Smooth muscle cell (in vitro differentiated cells): ENCODE measurements around the gene FAM13A. TPM values are rescaled to one million over a fixed set of nuclear protein-coding genes. Genes with fewer than 3 reads are reported as not detected.

Experiments
- DNase-seq: peaks from one replicate; lab custom pipeline; 2025; ENCODE audit not compliant: unreplicated experiment; lab: John Stamatoyannopoulos, UW
- H2AFZ ChIP-seq: fragments of 200-600 bp; sonication (generic); 2 replicates; pipeline ENCODE4 v1.6.0; 2016; ENCODE audit warnings: antibody characterized with exemption, low read depth, mild to moderate bottlenecking
- H3F3A ChIP-seq: fragments of 200-600 bp; sonication (generic); 2 replicates; pipeline ENCODE4 v1.6.0; 2017; ENCODE audit warnings: antibody characterized with exemption, low read depth
- H3K27ac ChIP-seq: fragments of 200-600 bp; sonication (generic); 2 replicates; pipeline ENCODE4 v1.5.1; 2016; ENCODE audit warnings: low read depth, mild to moderate bottlenecking
- H3K27me3 ChIP-seq: fragments of 200-600 bp; sonication (generic); 2 replicates; pipeline ENCODE4 v1.6.1; 2016; ENCODE audit warnings: low read depth, mild to moderate bottlenecking
- H3K36me3 ChIP-seq: fragments of 200-600 bp; sonication (generic); 2 replicates; pipeline ENCODE4 v1.5.1; 2016; ENCODE audit warnings: low read depth
- H3K4me1 ChIP-seq: fragments of 200-600 bp; sonication (generic); 2 replicates; pipeline ENCODE4 v1.5.1; 2016; ENCODE audit warnings: low read depth
- H3K4me2 ChIP-seq: fragments of 200-600 bp; sonication (generic); 2 replicates; pipeline ENCODE4 v1.6.0; 2016; ENCODE audit warnings: mild to moderate bottlenecking
- H3K4me3 ChIP-seq: fragments of 200-600 bp; sonication (generic); 2 replicates; pipeline ENCODE4 v1.5.1; 2016; ENCODE audit warnings: mild to moderate bottlenecking
- H3K79me2 ChIP-seq: fragments of 200-600 bp; sonication (generic); 2 replicates; pipeline ENCODE4 v1.6.0; 2016; ENCODE audit warnings: low read depth, mild to moderate bottlenecking
- H3K9ac ChIP-seq: fragments of 200-600 bp; sonication (generic); 2 replicates; pipeline ENCODE4 v1.6.0; 2016; ENCODE audit warnings: low read depth
- H3K9me3 ChIP-seq: fragments of 200-600 bp; sonication (generic); replicated peaks from 2 replicates; pipeline ENCODE4 v1.5.1; 2016; ENCODE audit warnings: low read depth
- H4K20me1 ChIP-seq: fragments of 200-600 bp; sonication (generic); 2 replicates; pipeline ENCODE4 v1.6.0; 2016; ENCODE audit warnings: low read depth
- WGBS: methylation state at CpG from one replicate; pipeline ENCODE4 v1.1.7; 2016; ENCODE audit warnings: low lambda C conversion rate; 5-methylcytosine and 5-hydroxymethylcytosine counted together
- polyA plus RNA-seq: library from polyadenylated mRNA; unstranded; fragments of >200 nt; fragmentation: Nextera tagmentation; extraction: Ambion mirVana; gene quantifications from 2 replicates; pipeline ENCODE4 v1.2.1, GENCODE V29; 2016
- total RNA-seq: library from RNA; depleted of rRNA; stranded (reverse); fragments of >200 nt; gene quantifications from 2 replicates; pipeline ENCODE4 v1.2.3, GENCODE V29; 2014
- TF ChIP-seq, protein P1 (sequence below): fragments of 200-600 bp; sonication (generic); IDR thresholded peaks from 2 replicates; pipeline ENCODE4 v1.5.1; 2017; ENCODE audit warnings: borderline replicate concordance, mild to moderate bottlenecking, antibody characterized with exemption; ENCODE audit not compliant: insufficient read depth, poor library complexity, severe bottlenecking

Gene FAM13A
- total and polyA plus RNA-seq, 2 experiments from 2014 or later: 14.6 to 39.9 TPM

DNA sequence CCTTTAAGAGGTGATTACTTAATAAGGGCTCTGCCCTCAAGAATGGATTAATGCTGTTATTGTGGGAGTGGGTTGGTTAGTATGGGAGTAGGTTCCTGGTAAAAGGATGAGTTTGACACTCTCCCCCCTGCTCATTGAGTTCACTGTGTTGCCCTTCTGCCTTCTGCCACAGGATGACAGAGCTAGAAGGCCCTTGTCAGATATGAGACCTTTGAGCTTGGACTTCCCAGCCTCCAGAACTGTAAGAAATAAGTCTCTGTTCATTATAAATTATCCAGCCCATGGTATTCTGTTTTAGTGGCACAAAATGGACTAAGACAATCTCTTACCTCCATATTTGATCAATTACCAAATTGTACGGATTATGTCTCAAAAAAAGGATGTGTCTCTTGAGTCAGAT, 245.1 kb downstream of the FAM13A start:
- H3K27me3 ChIP-seq: no peaks in the 10 kb centered on the region
- H3K9me3 ChIP-seq: no peaks in the 10 kb centered on the region
- no peaks in the 10 kb centered on the region for H3K4me1 ChIP-seq
- H3K4me2 ChIP-seq: no peak overlapping the region
- H3K27ac ChIP-seq: no peak overlapping the region
- H4K20me1 ChIP-seq: peaks cover 85% of the 10 kb centered on the region
- no peaks in the 10 kb centered on the region for H3F3A ChIP-seq
- WGBS: 97% methylated on average over 1 of the region's 1 CpG
- DNase-seq: no peak
- TF ChIP-seq, protein P1, sequence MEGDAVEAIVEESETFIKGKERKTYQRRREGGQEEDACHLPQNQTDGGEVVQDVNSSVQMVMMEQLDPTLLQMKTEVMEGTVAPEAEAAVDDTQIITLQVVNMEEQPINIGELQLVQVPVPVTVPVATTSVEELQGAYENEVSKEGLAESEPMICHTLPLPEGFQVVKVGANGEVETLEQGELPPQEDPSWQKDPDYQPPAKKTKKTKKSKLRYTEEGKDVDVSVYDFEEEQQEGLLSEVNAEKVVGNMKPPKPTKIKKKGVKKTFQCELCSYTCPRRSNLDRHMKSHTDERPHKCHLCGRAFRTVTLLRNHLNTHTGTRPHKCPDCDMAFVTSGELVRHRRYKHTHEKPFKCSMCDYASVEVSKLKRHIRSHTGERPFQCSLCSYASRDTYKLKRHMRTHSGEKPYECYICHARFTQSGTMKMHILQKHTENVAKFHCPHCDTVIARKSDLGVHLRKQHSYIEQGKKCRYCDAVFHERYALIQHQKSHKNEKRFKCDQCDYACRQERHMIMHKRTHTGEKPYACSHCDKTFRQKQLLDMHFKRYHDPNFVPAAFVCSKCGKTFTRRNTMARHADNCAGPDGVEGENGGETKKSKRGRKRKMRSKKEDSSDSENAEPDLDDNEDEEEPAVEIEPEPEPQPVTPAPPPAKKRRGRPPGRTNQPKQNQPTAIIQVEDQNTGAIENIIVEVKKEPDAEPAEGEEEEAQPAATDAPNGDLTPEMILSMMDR: no peak
- H3K79me2 ChIP-seq: peaks cover 69% of the 10 kb centered on the region
- H3K4me3 ChIP-seq: no peak overlapping the region
- H3K36me3 ChIP-seq: no peaks in the 10 kb centered on the region
- no peak overlapping the region for H2AFZ ChIP-seq
- no peak overlapping the region for H3K9ac ChIP-seq

DNA sequence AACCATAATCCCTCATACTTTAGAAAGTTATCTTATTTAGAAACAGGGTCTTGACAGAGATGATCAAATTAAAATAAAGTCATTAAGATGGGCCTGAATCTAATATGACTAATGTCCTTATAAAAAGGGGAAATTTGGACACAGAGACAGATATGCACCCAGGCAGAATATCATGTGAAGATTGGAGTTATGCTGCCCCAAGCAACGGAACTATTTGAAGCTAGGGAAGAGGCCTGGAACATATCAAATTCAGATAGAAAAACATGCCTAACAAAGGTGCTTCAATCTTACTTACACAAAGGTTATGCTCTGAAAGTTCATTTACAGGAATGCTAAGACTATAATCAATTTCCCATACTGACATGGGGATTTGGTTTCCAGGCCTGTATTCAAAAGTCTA, 246.7 kb downstream of the FAM13A start:
- Histone ChIP-seq H3K9ac (no peak overlapping the region), H3K4me2 (no peak overlapping the region), H3K9me3 (no peaks in the 10 kb centered on the region), H3K4me1 (no peaks in the 10 kb centered on the region), H2AFZ (no peak overlapping the region), H3K79me2 (peaks cover 58% of the 10 kb centered on the region), H3K27ac (no peak overlapping the region), H4K20me1 (peaks cover 70% of the 10 kb centered on the region), H3K36me3 (no peaks in the 10 kb centered on the region), H3K27me3 (no peaks in the 10 kb centered on the region), H3K4me3 (no peak overlapping the region), H3F3A (no peaks in the 10 kb centered on the region)
- WGBS: 70% methylated on average over 1 of the region's 1 CpG
- no peak for DNase-seq
- TF ChIP-seq, protein P1: no peak

DNA sequence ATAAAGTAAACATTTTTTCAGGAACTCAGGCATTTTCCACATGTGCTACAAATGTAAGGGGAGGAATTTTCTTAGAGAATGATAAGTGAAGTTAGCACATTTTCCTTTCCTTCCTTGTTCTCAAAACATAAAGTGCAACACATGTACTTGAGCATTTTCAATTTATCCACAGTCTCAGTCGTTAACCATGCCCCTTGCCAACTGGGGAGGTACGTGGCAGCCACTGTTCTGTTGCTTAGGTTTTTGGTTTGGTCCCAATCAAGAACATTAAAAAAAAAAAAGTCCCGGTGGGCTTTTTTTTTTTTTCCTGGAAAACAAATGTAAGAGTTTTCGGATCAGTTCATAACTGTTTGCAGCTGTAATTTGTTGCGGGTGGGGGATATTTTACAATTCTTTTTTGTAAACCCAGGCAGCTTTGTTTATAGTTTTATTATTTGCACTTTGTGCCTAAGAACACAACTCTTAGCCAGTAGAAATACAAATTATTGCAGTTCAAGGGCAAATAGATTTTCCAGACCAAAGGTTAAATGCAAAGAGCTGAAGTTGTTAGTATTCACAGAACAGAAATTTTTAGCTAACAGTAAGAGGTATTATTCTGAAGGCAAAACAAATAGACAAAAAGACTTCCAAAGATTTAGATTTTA, 247.3 kb downstream of the FAM13A start:
- H2AFZ ChIP-seq: no peak overlapping the region
- DNase-seq: no peak

DNA sequence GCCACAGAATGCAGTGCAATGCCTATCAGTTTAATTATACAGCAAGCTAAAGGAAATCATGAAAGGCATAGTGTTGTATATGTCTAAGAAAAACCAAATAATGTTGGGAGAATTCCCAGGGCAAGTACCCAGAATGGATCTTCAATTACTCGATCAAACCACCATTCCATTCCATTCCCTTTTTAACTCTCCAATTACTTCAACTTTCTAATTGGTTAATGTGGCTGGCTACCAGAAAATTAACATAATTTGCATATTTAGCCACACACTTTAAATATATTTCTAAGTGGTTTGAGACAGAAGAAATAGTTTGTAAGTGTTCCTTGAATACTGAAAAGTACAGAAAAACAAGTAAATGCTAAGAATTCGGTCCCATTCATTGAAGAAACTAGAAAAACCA, 247.9 kb downstream of the FAM13A start:
- WGBS: 98% methylated on average over 2 of the region's 2 CpGs
- no peak overlapping the region for H2AFZ ChIP-seq
- no peaks in the 10 kb centered on the region for H3K9me3 ChIP-seq
- no peak overlapping the region for H3K4me2 ChIP-seq
- H3K79me2 ChIP-seq: peaks cover 46% of the 10 kb centered on the region
- H3K36me3 ChIP-seq: no peaks in the 10 kb centered on the region
- H3K27ac ChIP-seq: no peak overlapping the region
- H3K9ac ChIP-seq: no peak overlapping the region
- no peaks in the 10 kb centered on the region for H3F3A ChIP-seq
- peaks cover 58% of the 10 kb centered on the region for H4K20me1 ChIP-seq
- H3K4me1 ChIP-seq: no peaks in the 10 kb centered on the region
- H3K27me3 ChIP-seq: no peaks in the 10 kb centered on the region
- DNase-seq: no peak
- TF ChIP-seq, protein P1: no peak
- H3K4me3 ChIP-seq: no peak overlapping the region

More for the DNA sequence above, 247.3 kb downstream of the FAM13A start:
- Histone ChIP-seq H3K9ac (no peak overlapping the region), H3K9me3 (no peaks in the 10 kb centered on the region), H3K27me3 (no peaks in the 10 kb centered on the region), H4K20me1 (peaks cover 64% of the 10 kb centered on the region), H3K36me3 (no peaks in the 10 kb centered on the region), H3K4me1 (no peaks in the 10 kb centered on the region), H3K27ac (no peak overlapping the region), H3F3A (no peaks in the 10 kb centered on the region), H3K4me3 (no peak overlapping the region), H3K4me2 (no peak overlapping the region), H3K79me2 (peaks cover 52% of the 10 kb centered on the region)
- TF ChIP-seq, protein P1: no peak
- WGBS: 92% methylated on average over 5 of the region's 5 CpGs
